HepG2 (cell line): ENCODE data around the gene ZSCAN20.

ENCODE experiments used
- ADNP ChIP-seq: sonication (generic); formaldehyde crosslinking; IDR thresholded peaks from 2 replicates; pipeline ENCODE4 v1.4.0; 2020; ENCODE audit warnings: missing genetic modification reagents
- ELF4 ChIP-seq: sonication (generic); formaldehyde crosslinking; IDR thresholded peaks from 2 replicates; pipeline ENCODE4 v1.5.0; 2020; ENCODE audit warnings: missing genetic modification reagents, mild to moderate bottlenecking, moderate library complexity, borderline replicate concordance
- POLR2A ChIP-seq, 2 experiments: IDR thresholded peaks; 2 replicates each; pipeline ENCODE4 v1.6.1; 2011; ENCODE audit warnings: low read depth in 2 of 2, low read length in 2 of 2, mild to moderate bottlenecking in 1 of 2, moderate library complexity in 1 of 2; ENCODE audit not compliant: insufficient read depth in 1 of 2
- RFX5 ChIP-seq: IDR thresholded peaks from 2 replicates; pipeline ENCODE4 v1.6.1; 2011; ENCODE audit warnings: low read depth, low read length, improper control_type of control experiment
- ZNF556 ChIP-seq: sonication (generic); formaldehyde crosslinking; IDR thresholded peaks from 2 replicates; pipeline ENCODE4 v1.4.0; 2020; ENCODE audit warnings: mild to moderate bottlenecking, missing genetic modification reagents, borderline replicate concordance
- TF ChIP-seq, protein P1 (sequence below): sonication (generic); formaldehyde crosslinking; IDR thresholded peaks from 2 replicates; pipeline ENCODE4 v1.5.1; 2020; ENCODE audit warnings: missing genetic modification reagents, mild to moderate bottlenecking, borderline replicate concordance
- TF ChIP-seq, protein P2 (sequence below): sonication (generic); formaldehyde crosslinking; conservative IDR thresholded peaks from 2 replicates; pipeline ENCODE4 v1.4.0; 2020; ENCODE audit warnings: missing genetic modification reagents
- TF ChIP-seq, protein P3 (sequence below): conservative IDR thresholded peaks from 2 replicates; pipeline ENCODE4 v1.6.1; 2018; ENCODE audit warnings: missing genetic modification reagents

DNA sequence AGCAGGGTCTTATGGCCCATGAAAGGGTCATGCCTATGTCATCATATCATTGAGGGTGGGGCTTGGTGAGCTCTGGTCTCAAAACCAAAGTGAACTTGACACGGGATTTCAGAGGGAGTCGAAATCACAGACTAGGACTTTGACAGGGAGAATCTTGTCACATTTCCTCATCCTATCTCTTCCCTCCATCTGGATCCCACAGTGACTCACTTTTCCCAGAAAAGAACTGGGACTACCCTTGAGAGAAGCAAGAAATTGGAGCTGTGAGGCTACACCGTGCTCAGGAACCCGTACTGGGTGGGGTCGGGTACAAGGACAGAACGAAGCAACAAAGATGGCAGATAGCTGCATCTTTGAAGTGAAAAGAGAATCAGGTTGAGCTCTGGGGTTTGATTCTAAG lies 69.5 kb downstream of the ZSCAN20 start:
- TF ChIP-seq, protein P1, sequence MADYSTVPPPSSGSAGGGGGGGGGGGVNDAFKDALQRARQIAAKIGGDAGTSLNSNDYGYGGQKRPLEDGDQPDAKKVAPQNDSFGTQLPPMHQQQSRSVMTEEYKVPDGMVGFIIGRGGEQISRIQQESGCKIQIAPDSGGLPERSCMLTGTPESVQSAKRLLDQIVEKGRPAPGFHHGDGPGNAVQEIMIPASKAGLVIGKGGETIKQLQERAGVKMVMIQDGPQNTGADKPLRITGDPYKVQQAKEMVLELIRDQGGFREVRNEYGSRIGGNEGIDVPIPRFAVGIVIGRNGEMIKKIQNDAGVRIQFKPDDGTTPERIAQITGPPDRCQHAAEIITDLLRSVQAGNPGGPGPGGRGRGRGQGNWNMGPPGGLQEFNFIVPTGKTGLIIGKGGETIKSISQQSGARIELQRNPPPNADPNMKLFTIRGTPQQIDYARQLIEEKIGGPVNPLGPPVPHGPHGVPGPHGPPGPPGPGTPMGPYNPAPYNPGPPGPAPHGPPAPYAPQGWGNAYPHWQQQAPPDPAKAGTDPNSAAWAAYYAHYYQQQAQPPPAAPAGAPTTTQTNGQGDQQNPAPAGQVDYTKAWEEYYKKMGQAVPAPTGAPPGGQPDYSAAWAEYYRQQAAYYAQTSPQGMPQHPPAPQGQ, result no peak
- TF ChIP-seq, protein P2, sequence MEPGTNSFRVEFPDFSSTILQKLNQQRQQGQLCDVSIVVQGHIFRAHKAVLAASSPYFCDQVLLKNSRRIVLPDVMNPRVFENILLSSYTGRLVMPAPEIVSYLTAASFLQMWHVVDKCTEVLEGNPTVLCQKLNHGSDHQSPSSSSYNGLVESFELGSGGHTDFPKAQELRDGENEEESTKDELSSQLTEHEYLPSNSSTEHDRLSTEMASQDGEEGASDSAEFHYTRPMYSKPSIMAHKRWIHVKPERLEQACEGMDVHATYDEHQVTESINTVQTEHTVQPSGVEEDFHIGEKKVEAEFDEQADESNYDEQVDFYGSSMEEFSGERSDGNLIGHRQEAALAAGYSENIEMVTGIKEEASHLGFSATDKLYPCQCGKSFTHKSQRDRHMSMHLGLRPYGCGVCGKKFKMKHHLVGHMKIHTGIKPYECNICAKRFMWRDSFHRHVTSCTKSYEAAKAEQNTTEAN (CRISPR knock-in tag), result no peak
- TF ChIP-seq, protein P3, sequence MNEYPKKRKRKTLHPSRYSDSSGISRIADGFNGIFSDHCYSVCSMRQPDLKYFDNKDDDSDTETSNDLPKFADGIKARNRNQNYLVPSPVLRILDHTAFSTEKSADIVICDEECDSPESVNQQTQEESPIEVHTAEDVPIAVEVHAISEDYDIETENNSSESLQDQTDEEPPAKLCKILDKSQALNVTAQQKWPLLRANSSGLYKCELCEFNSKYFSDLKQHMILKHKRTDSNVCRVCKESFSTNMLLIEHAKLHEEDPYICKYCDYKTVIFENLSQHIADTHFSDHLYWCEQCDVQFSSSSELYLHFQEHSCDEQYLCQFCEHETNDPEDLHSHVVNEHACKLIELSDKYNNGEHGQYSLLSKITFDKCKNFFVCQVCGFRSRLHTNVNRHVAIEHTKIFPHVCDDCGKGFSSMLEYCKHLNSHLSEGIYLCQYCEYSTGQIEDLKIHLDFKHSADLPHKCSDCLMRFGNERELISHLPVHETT (CRISPR knock-in tag), result no peak
- no peak for TF ChIP-seq ZNF556 (CRISPR knock-in tag)
- TF ChIP-seq POLR2A (IDR thresholded peaks at IDR 0.05; ENCODE audit: insufficient read depth in 1 of 2, low read depth in 2 of 2, low read length in 2 of 2), result no peak
- no peak for TF ChIP-seq RFX5
- no peak for TF ChIP-seq ELF4 (CRISPR knock-in tag)
- TF ChIP-seq ADNP, result no peak
